Endodermal cell (in vitro differentiated cells): ENCODE results near the gene SP6. TPM values are rescaled to one million over a fixed set of nuclear protein-coding genes. Genes with fewer than 3 reads are reported as not detected.

ENCODE experiments used
- DNase-seq: peaks from one replicate; pipeline ENCODE4 v3.0.0-alpha.2; 2017
- H3K27ac ChIP-seq: 2 replicates; pipeline ENCODE4 v1.5.1; 2013; ENCODE audit warnings: mild to moderate bottlenecking, low read depth, low read length, moderate library complexity
- H3K27me3 ChIP-seq: 2 replicates; pipeline ENCODE4 v1.6.1; 2013; ENCODE audit warnings: mild to moderate bottlenecking, low read length, moderate library complexity; ENCODE audit not compliant: insufficient read depth, control insufficient read depth, poor library complexity, severe bottlenecking
- H3K36me3 ChIP-seq: 2 replicates; pipeline ENCODE4 v1.7.0; 2013; ENCODE audit warnings: mild to moderate bottlenecking, low read length, moderate library complexity; ENCODE audit not compliant: control insufficient read depth, insufficient read depth
- H3K4me1 ChIP-seq: one replicate; pipeline ENCODE4 v1.7.0; 2013; ENCODE audit warnings: low read length; ENCODE audit not compliant: control insufficient read depth, insufficient read depth
- H3K4me3 ChIP-seq: 2 replicates; pipeline ENCODE4 v1.5.1; 2013; ENCODE audit warnings: mild to moderate bottlenecking, low read length, moderate library complexity
- H3K9ac ChIP-seq: 2 replicates; pipeline ENCODE4 v1.6.1; 2013; ENCODE audit warnings: mild to moderate bottlenecking, low read length, moderate library complexity; ENCODE audit not compliant: poor library complexity, severe bottlenecking; ENCODE audit errors: extremely low read depth
- H3K9me3 ChIP-seq: 2 replicates; pipeline ENCODE4 v1.6.1; 2013; ENCODE audit warnings: mild to moderate bottlenecking, low read length, moderate library complexity; ENCODE audit not compliant: control insufficient read depth
- H3K27ac Mint-ChIP-seq: 2 replicates; pipeline ENCODE4 v1.8.0; 2020; ENCODE audit warnings: mixed read lengths
- H3K27me3 Mint-ChIP-seq: 2 replicates; pipeline ENCODE4 v1.8.0; 2021; ENCODE audit warnings: mild to moderate bottlenecking, mixed read lengths; ENCODE audit not compliant: insufficient read depth
- H3K36me3 Mint-ChIP-seq: 2 replicates; pipeline ENCODE4 v1.8.0; 2020; ENCODE audit warnings: low read depth, mixed read lengths
- H3K4me1 Mint-ChIP-seq: 2 replicates; pipeline ENCODE4 v1.8.0; 2020; ENCODE audit warnings: mixed read lengths
- H3K4me3 Mint-ChIP-seq: 2 replicates; pipeline ENCODE4 v1.8.0; 2020; ENCODE audit warnings: mild to moderate bottlenecking, moderate library complexity, mixed read lengths
- H3K9me3 Mint-ChIP-seq: 2 replicates; pipeline ENCODE4 v1.8.0; 2020; ENCODE audit warnings: mild to moderate bottlenecking, mixed read lengths
- CTCF ChIP-seq: fragments of 200-600 bp; sonication (generic); conservative IDR thresholded peaks from 2 replicates; pipeline ENCODE4 v1.5.0; 2021; ENCODE audit warnings: antibody characterized with exemption, mild to moderate bottlenecking
- WGBS, 2 experiments: methylation state at CpG; one replicate each; pipeline versions ENCODE4 v1.1.5 to v1.1.7; 2013; ENCODE audit warnings: missing lambda C conversion rate in 2 of 2, mixed read lengths in 1 of 2; ENCODE audit not compliant: insufficient coverage in 1 of 2, insufficient read length in 1 of 2; 5-methylcytosine and 5-hydroxymethylcytosine counted together
- total RNA-seq, 2 donors: library from RNA; stranded (reverse); fragmentation: NEBNext Ultra II Directional in 1 of 2; extraction: Animal tissue kit (Norgen Biotek cat#: 25700) in 1 of 2; gene quantifications; 2 replicates in 1 of 2; 3 replicates in 1 of 2; pipeline ENCODE4 v1.2.1, GENCODE V29; 2021

The SP6 gene
- total RNA-seq, 2 donors from 2014 or later, result 3.1 to 3.7 TPM

- peaks cover 27% of the 10 kb centered on the region for H3K36me3 Mint-ChIP-seq
- no peak overlapping the region for H3K27ac Mint-ChIP-seq
- no peak overlapping the region for H3K9ac ChIP-seq
Observed at GRCh38 chr17:47811709-47812108, 39.3 kb downstream of the SP6 start.

GRCh38 chr17:47810901-47811635 is 39.9 kb downstream of the SP6 start:
- DNase-seq, result peak; percentile 39
- Mint-ChIP-seq H3K4me3 (no peak overlapping the region), H3K27me3 (no peaks in the 10 kb centered on the region), H3K9me3 (no peaks in the 10 kb centered on the region), H3K27ac (peak overlapping the region; percentile 13), H3K36me3 (peaks cover 25% of the 10 kb centered on the region), H3K4me1 (peaks cover 2% of the 10 kb centered on the region)
- Histone ChIP-seq H3K27me3 (no peaks in the 10 kb centered on the region), H3K36me3 (peaks cover 15% of the 10 kb centered on the region), H3K27ac (no peak overlapping the region), H3K9me3 (no peaks in the 10 kb centered on the region), H3K4me1 (no peaks in the 10 kb centered on the region), H3K9ac (no peak overlapping the region), H3K4me3 (no peak overlapping the region)
- 80 to 94% methylated on average over 3 to 9 of the region's 9 CpGs for WGBS, 2 experiments
- no peak for TF ChIP-seq CTCF

More at GRCh38 chr17:47811709-47812108, 39.3 kb downstream of the SP6 start:
- 76 to 78% methylated on average over 4 to 5 of the region's 7 CpGs for WGBS, 2 experiments
- Histone ChIP-seq H3K4me1 (no peaks in the 10 kb centered on the region), H3K4me3 (no peak overlapping the region), H3K9me3 (no peaks in the 10 kb centered on the region), H3K27me3 (no peaks in the 10 kb centered on the region), H3K36me3 (peaks cover 16% of the 10 kb centered on the region), H3K27ac (no peak overlapping the region)
- TF ChIP-seq CTCF, result no peak
- DNase-seq, result no peak
- H3K27me3 Mint-ChIP-seq, result no peaks in the 10 kb centered on the region
- H3K9me3 Mint-ChIP-seq, result no peaks in the 10 kb centered on the region
- H3K4me3 Mint-ChIP-seq, result no peak overlapping the region
- H3K4me1 Mint-ChIP-seq, result peaks cover 2% of the 10 kb centered on the region

GRCh38 chr17:47810200-47810821 is 40.7 kb downstream of the SP6 start:
- Mint-ChIP-seq H3K27me3 (no peaks in the 10 kb centered on the region), H3K4me3 (no peak overlapping the region), H3K9me3 (no peaks in the 10 kb centered on the region), H3K27ac (peak overlapping the region; percentile 13), H3K36me3 (peaks cover 17% of the 10 kb centered on the region), H3K4me1 (peaks cover 2% of the 10 kb centered on the region)
- no peaks in the 10 kb centered on the region for H3K4me1 ChIP-seq
- peaks cover 15% of the 10 kb centered on the region for H3K36me3 ChIP-seq
- no peak overlapping the region for H3K4me3 ChIP-seq
- H3K27me3 ChIP-seq, result no peaks in the 10 kb centered on the region
- no peak overlapping the region for H3K9ac ChIP-seq
- no peak for TF ChIP-seq CTCF
- 73 to 74% methylated on average over 6 to 10 of the region's 10 CpGs for WGBS, 2 experiments
- peak; percentile 88 for DNase-seq
- H3K9me3 ChIP-seq, result no peaks in the 10 kb centered on the region
- no peak overlapping the region for H3K27ac ChIP-seq
